ENCODE results near the gene PHLDA1.
A peak's percentile ranks its signal among the peaks of the same experiment; 100 is the strongest.

DNA sequence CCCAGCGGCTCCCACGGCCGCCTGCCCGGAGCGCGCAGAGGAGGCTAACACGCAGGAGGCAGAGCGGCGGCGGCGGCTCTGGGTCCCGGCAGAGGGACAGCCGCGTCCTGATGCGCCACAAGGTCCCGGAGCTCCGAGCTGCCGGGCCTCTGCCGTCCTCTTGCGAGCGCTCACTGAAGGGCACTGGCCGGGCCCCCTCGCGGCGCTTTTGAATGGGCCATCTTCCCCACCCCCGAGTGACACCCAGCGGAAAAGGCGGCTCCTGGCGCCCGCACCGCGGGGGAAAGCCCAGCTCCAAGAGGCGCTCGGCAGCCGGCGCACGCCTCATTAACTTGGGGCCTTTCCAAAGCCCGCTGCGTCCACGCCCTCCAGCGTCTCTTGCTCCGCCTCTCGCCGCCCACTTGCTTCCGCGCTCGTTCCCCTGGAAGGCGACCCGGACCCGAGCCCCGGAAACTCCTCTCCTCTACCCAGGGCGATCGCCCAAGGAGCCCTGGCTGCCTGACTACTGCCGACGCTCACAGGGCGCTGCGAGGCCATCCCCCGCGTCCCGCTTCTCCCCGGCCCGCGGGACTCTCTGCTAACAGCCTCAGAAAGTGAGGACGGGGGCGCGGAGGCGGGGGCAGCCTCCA lies at the start of gene PHLDA1:
- TF ChIP-seq, protein P1, sequence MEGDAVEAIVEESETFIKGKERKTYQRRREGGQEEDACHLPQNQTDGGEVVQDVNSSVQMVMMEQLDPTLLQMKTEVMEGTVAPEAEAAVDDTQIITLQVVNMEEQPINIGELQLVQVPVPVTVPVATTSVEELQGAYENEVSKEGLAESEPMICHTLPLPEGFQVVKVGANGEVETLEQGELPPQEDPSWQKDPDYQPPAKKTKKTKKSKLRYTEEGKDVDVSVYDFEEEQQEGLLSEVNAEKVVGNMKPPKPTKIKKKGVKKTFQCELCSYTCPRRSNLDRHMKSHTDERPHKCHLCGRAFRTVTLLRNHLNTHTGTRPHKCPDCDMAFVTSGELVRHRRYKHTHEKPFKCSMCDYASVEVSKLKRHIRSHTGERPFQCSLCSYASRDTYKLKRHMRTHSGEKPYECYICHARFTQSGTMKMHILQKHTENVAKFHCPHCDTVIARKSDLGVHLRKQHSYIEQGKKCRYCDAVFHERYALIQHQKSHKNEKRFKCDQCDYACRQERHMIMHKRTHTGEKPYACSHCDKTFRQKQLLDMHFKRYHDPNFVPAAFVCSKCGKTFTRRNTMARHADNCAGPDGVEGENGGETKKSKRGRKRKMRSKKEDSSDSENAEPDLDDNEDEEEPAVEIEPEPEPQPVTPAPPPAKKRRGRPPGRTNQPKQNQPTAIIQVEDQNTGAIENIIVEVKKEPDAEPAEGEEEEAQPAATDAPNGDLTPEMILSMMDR (IDR thresholded peaks at IDR 0.05): peak; percentile 34 to 72 (median 52)
- peak; percentile 85 to 90 for TF ChIP-seq POLR2A (IDR thresholded peaks at IDR 0.05)

Data from uterus (tissue), 2 donors.